ENCODE data around the gene TSPAN5. TPM values are rescaled to one million over a fixed set of nuclear protein-coding genes. Genes with fewer than 3 reads are reported as not detected.

The TSPAN5 gene
- total and polyA plus RNA-seq, 9 of the 15 experiments (the other 6 are each of a cell fraction or from before 2014, with no cell fraction given) = 0.58 to 6.6 (median 0.73) TPM

DNA sequence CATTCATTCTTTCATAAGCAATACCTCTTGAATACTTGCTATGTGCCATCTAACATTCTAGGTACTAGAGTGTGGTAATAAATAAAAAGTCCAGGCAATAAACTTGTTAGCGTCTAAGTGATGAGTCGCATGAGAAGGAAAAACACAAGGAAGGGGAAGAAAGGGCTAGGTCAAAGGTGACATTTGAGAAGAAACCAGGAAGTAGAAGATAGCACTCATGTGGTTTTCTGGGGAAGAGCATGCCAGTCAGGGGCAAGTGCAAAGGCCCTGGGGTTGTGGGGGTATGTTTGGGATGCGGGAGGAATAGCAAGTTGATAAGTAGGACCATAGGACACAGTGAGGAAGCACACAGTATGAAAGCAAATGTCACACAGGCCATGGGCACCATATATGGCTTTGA, 157.0 kb downstream of the TSPAN5 start:
- Histone ChIP-seq H3K27ac (ENCODE audit: extremely low read depth, low read depth, low read length) (no peak overlapping the region), H3K36me3 (ENCODE audit: control insufficient read depth, insufficient read depth, low read length) (no peaks in the 10 kb centered on the region), H3K79me2 (ENCODE audit: control insufficient read depth, insufficient read depth, low read length) (no peaks in the 10 kb centered on the region), H3K9me3 (replicated peaks; ENCODE audit: control insufficient read depth, insufficient read depth, low read depth, low read length) (no peaks in the 10 kb centered on the region), H3K27me3 (ENCODE audit: control insufficient read depth in 2 of 2, insufficient read depth in 2 of 2, low read length in 2 of 2) (peaks cover 0 to 13% of the 10 kb centered on the region in 2 experiments; a peak in 1 of 5 replicates), H3K4me3 (no peak overlapping the region), H2AFZ (ENCODE audit: low read depth, low read length) (no peak overlapping the region), H3K4me1 (replicated peaks in 1 of 2; ENCODE audit: control insufficient read depth in 2 of 2, insufficient read depth in 2 of 2, low read length in 2 of 2) (no peaks in the 10 kb centered on the region; a peak in 2 of 5 replicates), H4K20me1 (replicated peaks; ENCODE audit: control insufficient read depth, insufficient read depth, low read length) (no peaks in the 10 kb centered on the region), H3K9ac (ENCODE audit: insufficient read depth in 1 of 2, low read depth in 2 of 2, low read length in 2 of 2) (no peak overlapping the region), H3K4me2 (ENCODE audit: insufficient read depth, low read length) (no peak overlapping the region), H3K9me1 (ENCODE audit: control insufficient read depth, insufficient read depth, low read length) (no peaks in the 10 kb centered on the region)
- POLR2A ChIA-PET = no interaction called here
- DNase-seq (ENCODE audit: extremely low read depth in 1 of 4, low spot score in 3 of 4) (no peak), FAIRE-seq (no peak), ATAC-seq (no peak)
- WGBS (ENCODE audit: insufficient coverage, low coverage, missing lambda C conversion rate) = 15% methylated on average over 3 of the region's 3 CpGs
- no TSS peak for BruUV-seq (replicated peaks)
- intact Hi-C loops (cut with micrococcal nuclease) = no loop called here
- CTCF ChIA-PET (ENCODE audit: low intra/inter-chr PET ratio) = no interaction called here
- TF ChIP-seq LEF1 (IDR thresholded peaks at IDR 0.05) (no peak), SRSF3 (IDR thresholded peaks at IDR 0.05; ENCODE audit: insufficient read depth, low read length) (no peak), BCOR (IDR thresholded peaks at IDR 0.05) (peak; percentile 76; the same call in 1 of the 2 replicates), RBM25 (IDR thresholded peaks at IDR 0.05; ENCODE audit: low read depth, low read length, severe bottlenecking) (peak; percentile 59), CBFA2T2 (conservative IDR thresholded peaks at IDR 0.05) (no peak), SMARCA5 (IDR thresholded peaks at IDR 0.05) (peak; percentile 32; the same call in 1 of the 2 replicates), NR2C2 (CRISPR knock-in tag; IDR thresholded peaks at IDR 0.05) (peak; percentile 64; the same call in 1 of the 2 replicates), NR2C2 (tag; IDR thresholded peaks at IDR 0.05) (peak; percentile 51; the same call in 1 of the 2 replicates), DDX20 (tag; IDR thresholded peaks at IDR 0.05; ENCODE audit: low read depth) (no peak), NR2C1 (IDR thresholded peaks at IDR 0.05) (peak; percentile 63), NR2C1 (tag; IDR thresholded peaks at IDR 0.05) (peak; percentile 80)
- in situ Hi-C loops (cut with MboI) = no loop called here

All from K562 (cell line).